GM19463 (cell line): ENCODE measurements around the gene C12orf76.
"Not testable (repeated sequence)": the region's sequence is repeated elsewhere in the genome, so short reads cannot be mapped to it uniquely, and the experiment has no call there.

Source experiments
- ATAC-seq: cut with Tn5 transposase; IDR thresholded peaks from one replicate; pipeline ENCODE4 v1.9.1; 2021; ENCODE audit warnings: mild to moderate bottlenecking, moderate library complexity; ENCODE audit not compliant: unreplicated experiment

C12orf76 gene

DNA sequence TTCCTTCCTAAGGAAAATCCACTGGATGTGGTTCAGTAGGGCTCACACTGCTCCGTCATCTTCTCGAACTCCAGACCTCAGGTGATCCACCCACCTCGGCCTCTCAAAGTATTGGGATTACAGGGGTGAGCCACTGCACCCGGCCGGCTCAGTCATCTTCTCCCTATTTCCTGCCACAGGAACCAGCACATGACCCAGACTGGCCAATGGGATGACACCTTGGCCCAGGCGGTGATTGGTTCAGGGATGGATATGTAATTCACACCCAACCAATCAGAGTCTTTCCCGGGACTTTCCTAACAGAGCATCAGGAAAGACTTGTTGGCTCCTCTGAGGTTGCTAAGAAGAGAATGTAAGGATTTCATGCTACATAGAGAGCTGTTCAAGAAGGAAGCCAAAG lies 19.2 kb upstream of the C12orf76 start:
- no peak for ATAC-seq

GRCh38 chr12:110065540-110065939 lies 17.2 kb upstream of the C12orf76 start:
- ATAC-seq: no peak

GRCh38 chr12:110062241-110062640 lies 13.9 kb upstream of the C12orf76 start:
- ATAC-seq: no peak

DNA sequence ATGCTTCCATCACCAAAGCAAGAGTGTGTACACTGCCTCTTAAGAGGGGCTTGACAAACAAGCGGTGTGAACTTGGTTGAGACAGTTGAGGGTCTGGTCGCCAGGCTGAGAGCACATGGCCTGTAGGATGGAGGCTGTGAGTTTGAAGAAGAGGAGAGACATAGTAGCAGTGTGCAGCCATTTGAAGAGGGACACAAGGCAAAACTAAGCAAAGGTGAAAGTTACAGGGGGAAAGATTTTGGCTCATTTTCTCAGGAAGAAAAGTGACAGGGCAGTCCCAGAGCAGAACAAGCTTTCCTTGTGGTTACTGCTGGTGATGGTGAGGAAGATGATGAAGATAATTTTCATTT lies 11.3 kb upstream of the C12orf76 start:
- ATAC-seq: no peak

DNA sequence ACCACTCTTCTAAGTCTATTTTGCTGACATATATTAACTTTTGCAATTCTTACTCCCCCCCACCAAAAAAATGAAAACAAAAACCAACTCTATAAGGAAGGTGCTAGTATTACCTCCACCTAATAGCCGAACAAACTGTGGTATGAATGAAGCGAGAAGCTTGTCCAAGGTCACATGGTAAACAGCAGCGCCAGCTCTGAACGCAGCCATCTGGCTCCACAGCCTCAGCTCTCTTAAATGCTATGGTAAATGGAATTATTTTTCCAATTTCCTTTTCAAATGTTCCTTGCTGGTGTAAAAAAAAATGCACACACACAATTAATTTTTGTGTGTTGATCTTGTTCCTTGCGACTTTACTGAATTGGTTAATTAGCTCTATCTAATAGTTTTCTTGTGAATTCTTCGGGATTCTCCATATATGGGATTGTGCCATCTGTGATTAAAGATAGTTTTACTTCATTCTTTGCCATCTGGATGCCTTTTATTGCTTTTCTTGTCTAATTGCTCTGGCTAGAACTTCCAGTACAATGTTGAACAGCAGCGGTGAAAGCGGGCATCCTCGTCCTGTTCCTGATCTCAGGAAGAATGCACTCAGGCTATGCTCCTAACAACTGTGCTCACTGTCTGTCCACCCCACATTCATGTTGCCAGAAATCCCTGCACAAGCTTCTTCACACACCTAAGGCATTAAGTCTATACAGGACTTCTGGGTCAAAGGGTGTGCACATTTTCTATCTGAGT lies 10.7 kb upstream of the C12orf76 start:
- ATAC-seq: no peak

GRCh38 chr12:110056643-110057042 lies 8.3 kb upstream of the C12orf76 start:
- ATAC-seq: not testable (repeated sequence)

DNA sequence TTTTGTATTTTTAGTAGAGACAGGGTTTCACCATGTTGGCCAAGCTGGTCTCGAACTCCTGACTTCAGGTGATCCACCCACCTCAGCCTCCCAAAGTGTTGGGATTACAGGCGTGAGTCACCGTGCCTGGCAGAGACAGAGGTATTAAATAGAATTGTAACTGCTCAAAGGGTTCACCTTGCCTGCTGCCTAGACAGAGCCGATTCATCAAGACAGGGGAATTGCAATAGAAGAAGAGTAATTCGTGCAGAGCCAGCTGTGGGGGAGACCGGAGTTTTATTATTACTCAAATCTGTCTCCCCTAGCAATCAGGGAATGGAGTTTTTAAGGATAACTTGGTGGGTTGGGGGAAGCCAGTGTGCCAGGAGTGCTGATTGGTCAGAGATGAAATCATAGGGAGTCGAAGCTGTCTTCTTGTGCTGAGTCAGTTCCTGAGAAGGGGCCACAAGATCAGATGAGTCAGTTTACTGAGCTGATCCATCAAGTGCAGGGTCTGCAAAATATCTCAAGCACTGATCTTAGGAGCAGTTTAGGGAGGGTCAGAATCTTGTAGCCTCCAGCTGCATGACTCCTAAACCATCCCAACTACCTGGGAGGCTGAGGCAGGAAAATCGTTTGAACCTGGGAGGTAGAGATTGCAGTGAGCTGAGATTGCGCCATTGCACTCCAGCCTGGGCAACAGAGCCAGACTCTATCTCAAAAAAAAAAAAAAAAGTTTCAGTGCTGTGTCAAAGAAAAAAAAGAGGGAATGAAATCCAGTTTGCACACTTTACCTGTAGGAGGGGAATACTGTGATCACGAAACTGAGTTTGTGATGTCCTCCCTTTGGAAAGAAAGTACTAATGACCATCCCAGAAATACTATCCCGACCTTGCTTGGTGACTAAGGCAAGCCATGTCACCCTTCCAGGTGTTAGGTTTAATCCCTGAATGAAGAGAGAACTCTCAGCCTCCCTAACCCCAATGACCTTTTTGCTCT lies 7.3 kb upstream of the C12orf76 start:
- not testable (repeated sequence) for ATAC-seq

- no peak for ATAC-seq
These were observed 2.6 kb upstream of the C12orf76 start for GRCh38 chr12:110050927-110051326.

DNA sequence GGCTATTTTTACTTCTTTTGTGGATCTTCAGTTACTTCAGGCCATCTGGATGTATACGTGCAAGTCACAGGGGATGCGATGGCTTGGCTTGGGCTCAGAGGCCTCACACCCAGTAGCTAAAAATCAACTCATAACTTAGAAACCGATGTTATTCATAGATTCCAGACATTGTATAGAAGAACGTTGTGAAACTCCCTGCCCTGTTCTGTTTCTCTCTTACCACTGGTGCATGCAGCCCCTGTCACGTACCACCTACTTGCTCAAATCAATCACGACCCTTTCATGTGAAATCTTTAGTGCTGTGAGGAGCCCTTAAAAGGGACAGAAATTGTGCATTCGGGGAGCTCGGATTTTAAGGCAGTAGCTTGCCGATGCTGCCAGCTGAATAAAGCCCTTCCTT lies 1.3 kb upstream of the C12orf76 start:
- ATAC-seq: not testable (repeated sequence)

DNA sequence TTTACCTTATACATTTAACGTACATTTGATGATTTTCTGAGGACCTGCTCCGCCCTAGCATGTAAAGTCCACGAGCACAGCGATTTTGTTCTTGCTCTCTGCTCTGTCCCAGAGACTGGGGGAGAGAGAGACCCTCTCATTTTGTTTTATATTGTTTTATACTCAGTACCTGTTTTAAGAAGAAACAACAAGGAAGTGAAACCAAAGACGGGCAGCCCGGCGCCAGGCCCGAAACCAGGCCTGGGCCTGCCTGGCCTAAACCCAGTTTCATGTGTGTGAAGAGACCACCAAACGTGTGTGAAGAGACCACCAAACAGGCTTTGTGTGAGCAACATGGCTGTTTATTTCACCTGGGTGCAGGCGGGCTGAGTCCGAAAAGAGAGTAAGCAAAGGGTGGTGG lies 712 bp upstream of the C12orf76 start:
- ATAC-seq: not testable (repeated sequence)

GRCh38 chr12:110047297-110047940 lies 903 bp downstream of the C12orf76 start:
- no peak for ATAC-seq

DNA sequence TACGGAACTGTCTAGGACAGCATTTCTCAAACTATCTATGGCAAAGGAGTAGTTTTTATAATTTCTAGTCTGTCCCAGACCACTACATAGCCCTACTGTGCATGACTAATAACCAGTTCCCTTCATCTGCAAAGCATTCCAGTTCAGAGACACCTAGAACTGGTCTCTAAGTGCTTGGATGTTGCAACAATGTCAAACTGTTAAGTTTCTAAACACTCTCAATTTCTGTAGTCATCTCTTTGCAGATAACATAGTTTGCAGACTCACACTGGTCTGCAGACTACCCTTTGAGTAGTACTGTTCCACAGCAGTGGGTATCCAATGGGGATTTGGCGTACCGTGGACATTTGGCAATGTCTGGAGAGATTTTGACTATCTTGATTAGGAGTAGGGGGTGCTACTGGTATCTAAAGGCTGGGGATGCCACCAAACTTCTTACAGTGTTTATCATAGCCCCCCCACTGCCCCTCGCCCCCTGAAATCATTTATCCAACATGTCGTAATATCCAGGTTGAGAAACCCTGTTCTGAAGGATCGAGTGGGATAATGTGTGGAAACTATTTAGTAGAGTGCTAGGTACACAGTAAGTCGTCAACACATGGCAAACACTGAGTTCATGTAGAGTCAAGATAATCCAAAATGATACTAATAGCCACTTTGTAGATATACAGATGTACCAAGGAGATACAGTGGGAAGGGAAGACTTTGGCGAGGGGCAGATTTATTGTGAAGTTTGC lies 1.7 kb downstream of the C12orf76 start:
- ATAC-seq: no peak

- no peak for ATAC-seq
These were observed 6.1 kb downstream of the C12orf76 start for GRCh38 chr12:110042264-110042663.

GRCh38 chr12:110039085-110039807 lies 9.1 kb downstream of the C12orf76 start:
- ATAC-seq: no peak

- ATAC-seq: no peak
These were observed 9.6 kb downstream of the C12orf76 start for GRCh38 chr12:110038741-110039084.

DNA sequence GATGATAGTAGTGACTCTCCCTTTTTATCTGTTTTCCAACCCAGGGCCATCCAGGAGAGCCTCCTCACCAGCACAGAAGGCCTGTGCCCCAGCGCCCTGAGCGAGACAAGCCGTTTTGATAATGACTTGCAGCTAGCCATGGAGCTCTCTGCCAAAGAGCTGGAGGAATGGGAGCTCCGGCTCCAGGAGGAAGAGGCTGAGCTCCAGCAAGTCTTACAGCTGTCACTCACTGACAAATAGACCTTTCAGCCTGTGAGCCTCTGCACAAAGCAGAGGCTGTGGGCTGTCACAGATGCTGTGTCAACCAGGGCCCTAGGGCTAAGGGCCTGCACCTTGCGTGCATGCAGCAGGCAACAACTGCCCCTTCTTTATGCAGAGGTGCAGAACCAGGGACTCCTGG lies 11.0 kb downstream of the C12orf76 start:
- ATAC-seq: no peak

DNA sequence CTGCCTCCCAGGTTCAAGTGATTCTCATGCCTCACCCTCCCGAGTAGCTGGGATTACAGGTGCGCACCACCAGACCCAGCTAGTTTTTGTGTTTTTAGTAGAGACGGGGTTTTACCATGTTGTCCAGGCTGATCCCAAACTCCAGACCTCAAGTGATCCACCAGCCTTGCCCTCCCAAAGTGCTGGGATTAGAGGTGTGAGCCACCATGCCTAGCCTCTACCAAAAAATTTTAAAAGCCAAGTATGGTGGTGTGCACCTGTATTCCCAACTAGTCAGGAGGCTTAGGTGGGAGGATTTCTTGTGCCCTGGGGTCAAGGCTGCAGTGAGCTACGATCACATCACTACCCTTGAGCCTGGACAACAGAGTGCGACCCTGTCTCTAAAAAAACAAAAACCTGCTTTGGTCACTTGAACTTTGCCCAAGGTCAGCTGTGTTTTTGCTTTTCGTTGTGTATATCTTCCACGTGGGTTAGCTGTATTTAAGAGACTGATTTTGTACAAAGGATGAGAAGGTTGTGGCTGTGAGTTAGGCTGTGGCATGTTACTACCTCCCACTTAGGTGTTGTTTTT lies 12.7 kb downstream of the C12orf76 start:
- no peak for ATAC-seq

GRCh38 chr12:110033888-110034287 lies 14.4 kb downstream of the C12orf76 start:
- no peak for ATAC-seq

GRCh38 chr12:110029290-110029815 lies 19.0 kb downstream of the C12orf76 start:
- ATAC-seq: no peak

DNA sequence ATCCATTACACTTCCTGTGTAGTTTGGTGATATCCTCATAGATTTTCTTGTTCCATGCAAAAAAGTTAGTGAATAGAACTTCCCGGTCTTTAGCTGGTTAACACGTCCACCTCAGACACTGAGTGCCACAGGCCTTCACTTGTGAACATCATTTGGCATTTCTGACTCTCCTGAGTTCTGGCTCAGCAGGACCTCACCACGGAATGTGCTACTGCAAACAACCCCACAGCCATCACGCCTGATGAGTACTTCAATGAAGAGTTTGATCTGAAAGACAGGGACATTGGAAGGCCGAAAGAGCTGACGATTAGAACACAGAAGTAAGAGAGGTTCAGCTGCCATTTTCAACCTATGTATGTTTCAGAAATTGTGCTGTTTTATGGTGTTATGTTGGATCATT lies 20.0 kb downstream of the C12orf76 start:
- no peak for ATAC-seq
